Loucy (cell line): ENCODE results near the gene FAM8A1.

Experiments
- H2AFZ ChIP-seq: fragments of 200-600 bp; sonication (generic); 2 replicates; pipeline ENCODE4 v1.6.0; 2016; ENCODE audit warnings: antibody characterized with exemption, mild to moderate bottlenecking, low read length, moderate library complexity
- H3F3A ChIP-seq: fragments of 200-600 bp; 2 replicates; pipeline ENCODE4 v1.6.0; 2016; ENCODE audit warnings: antibody characterized with exemption, low read depth, mild to moderate bottlenecking
- H3K27me3 ChIP-seq: fragments of 200-600 bp; sonication (generic); 2 replicates; pipeline ENCODE4 v1.6.1; 2014; ENCODE audit warnings: low read length, mild to moderate bottlenecking; ENCODE audit not compliant: insufficient read depth, poor library complexity, severe bottlenecking
- H3K36me3 ChIP-seq: fragments of 200-600 bp; sonication (generic); 2 replicates; pipeline ENCODE4 v1.6.1; 2016; ENCODE audit warnings: low read length; ENCODE audit not compliant: insufficient read depth
- H3K4me1 ChIP-seq: fragments of 200-600 bp; sonication (generic); 2 replicates; pipeline ENCODE4 v1.5.1; 2014; ENCODE audit warnings: low read length, mild to moderate bottlenecking; ENCODE audit not compliant: insufficient read depth, poor library complexity, severe bottlenecking
- H3K4me2 ChIP-seq: fragments of 200-600 bp; sonication (generic); 2 replicates; pipeline ENCODE4 v1.6.0; 2014; ENCODE audit warnings: antibody characterized with exemption, low read length, low read depth, mild to moderate bottlenecking; ENCODE audit not compliant: poor library complexity, severe bottlenecking
- H3K4me3 ChIP-seq: fragments of 200-600 bp; sonication (generic); 2 replicates; pipeline ENCODE4 v1.5.1; 2014; ENCODE audit warnings: low read length, mild to moderate bottlenecking, mixed read lengths; ENCODE audit not compliant: poor library complexity, severe bottlenecking
- H3K79me2 ChIP-seq: fragments of 200-600 bp; sonication (generic); 2 replicates; pipeline ENCODE4 v1.6.1; 2014; ENCODE audit warnings: low read length; ENCODE audit not compliant: insufficient read depth
- H3K9ac ChIP-seq: fragments of 200-600 bp; sonication (generic); 2 replicates; pipeline ENCODE4 v1.6.0; 2014; ENCODE audit warnings: mild to moderate bottlenecking, low read depth, low read length, moderate library complexity; ENCODE audit not compliant: poor library complexity, severe bottlenecking
- H3K9me2 ChIP-seq: fragments of 200-600 bp; sonication (generic); replicated peaks from 2 replicates; pipeline ENCODE4 v1.6.1; 2016; ENCODE audit warnings: low read depth, low read length, mixed read lengths
- H3K9me3 ChIP-seq: fragments of 200-600 bp; sonication (generic); 2 replicates; pipeline ENCODE4 v1.6.1; 2014; ENCODE audit warnings: mild to moderate bottlenecking, antibody characterized with exemption, low read length, low read depth; ENCODE audit not compliant: insufficient read depth
- H4K20me1 ChIP-seq: fragments of 200-600 bp; sonication (generic); 2 replicates; pipeline ENCODE4 v1.6.0; 2014; ENCODE audit warnings: antibody characterized with exemption, low read length, mild to moderate bottlenecking; ENCODE audit not compliant: insufficient read depth, poor library complexity, severe bottlenecking
- CTCF ChIP-seq: fragments of 200-600 bp; sonication (generic); conservative IDR thresholded peaks from 2 replicates; pipeline ENCODE4 v1.5.1; 2014; ENCODE audit warnings: mild to moderate bottlenecking, antibody characterized with exemption, low read length
- EZH2phosphoT487 ChIP-seq: fragments of 200-600 bp; IDR thresholded peaks from 2 replicates; pipeline ENCODE4 v1.6.1; 2018; ENCODE audit warnings: antibody characterized with exemption, mild to moderate bottlenecking, moderate library complexity, borderline replicate concordance

FAM8A1 gene

GRCh38 chr6:17589406-17590096 lies 10.6 kb upstream of the FAM8A1 start:
- Histone ChIP-seq H4K20me1 (no peaks in the 10 kb centered on the region), H3K9me2 (no peaks in the 10 kb centered on the region), H3K27me3 (no peaks in the 10 kb centered on the region), H2AFZ (no peak overlapping the region), H3K9ac (no peak overlapping the region), H3K4me3 (no peak overlapping the region), H3K36me3 (no peaks in the 10 kb centered on the region), H3K4me2 (no peak overlapping the region), H3K4me1 (no peaks in the 10 kb centered on the region), H3F3A (no peaks in the 10 kb centered on the region), H3K9me3 (no peaks in the 10 kb centered on the region), H3K79me2 (no peaks in the 10 kb centered on the region)
- TF ChIP-seq CTCF = no peak
- TF ChIP-seq EZH2phosphoT487 = no peak

GRCh38 chr6:17591287-17591686 lies 8.8 kb upstream of the FAM8A1 start:
- no peaks in the 10 kb centered on the region for H3F3A ChIP-seq
- no peak for TF ChIP-seq EZH2phosphoT487
- H3K9me2 ChIP-seq = no peaks in the 10 kb centered on the region
- no peak overlapping the region for H3K9ac ChIP-seq
- H3K36me3 ChIP-seq = no peaks in the 10 kb centered on the region
- H3K79me2 ChIP-seq = no peaks in the 10 kb centered on the region
- no peaks in the 10 kb centered on the region for H4K20me1 ChIP-seq
- H3K4me3 ChIP-seq = no peak overlapping the region
- no peaks in the 10 kb centered on the region for H3K4me1 ChIP-seq
- H2AFZ ChIP-seq = no peak overlapping the region
- H3K9me3 ChIP-seq = no peaks in the 10 kb centered on the region
- no peaks in the 10 kb centered on the region for H3K27me3 ChIP-seq
- H3K4me2 ChIP-seq = no peak overlapping the region

- no peaks in the 10 kb centered on the region for H3K36me3 ChIP-seq
- TF ChIP-seq EZH2phosphoT487 = no peak
- TF ChIP-seq CTCF = no peak
- H3K4me3 ChIP-seq = no peak overlapping the region
- no peaks in the 10 kb centered on the region for H3F3A ChIP-seq
- no peaks in the 10 kb centered on the region for H3K27me3 ChIP-seq
- no peaks in the 10 kb centered on the region for H3K79me2 ChIP-seq
- no peaks in the 10 kb centered on the region for H3K9me3 ChIP-seq
- no peak overlapping the region for H2AFZ ChIP-seq
- no peaks in the 10 kb centered on the region for H4K20me1 ChIP-seq
- no peaks in the 10 kb centered on the region for H3K4me1 ChIP-seq
- no peak overlapping the region for H3K9ac ChIP-seq
- no peak overlapping the region for H3K4me2 ChIP-seq
- no peaks in the 10 kb centered on the region for H3K9me2 ChIP-seq
Observed at GRCh38 chr6:17593246-17593645, 6.9 kb upstream of the FAM8A1 start.

- Histone ChIP-seq H4K20me1 (peaks cover 1% of the 10 kb centered on the region), H3K4me1 (peaks cover 5% of the 10 kb centered on the region), H3K79me2 (peaks cover 2% of the 10 kb centered on the region; the same call in 1 of the 2 replicates), H3K4me3 (no peak overlapping the region), H3K4me2 (no peak overlapping the region), H3K36me3 (no peaks in the 10 kb centered on the region), H3K9ac (no peak overlapping the region), H3K27me3 (no peaks in the 10 kb centered on the region), H3F3A (no peaks in the 10 kb centered on the region), H2AFZ (no peak overlapping the region), H3K9me2 (no peaks in the 10 kb centered on the region), H3K9me3 (no peaks in the 10 kb centered on the region)
- TF ChIP-seq CTCF = no peak
Observed at GRCh38 chr6:17596085-17596484, 4.0 kb upstream of the FAM8A1 start.
